GM19467 (cell line): ENCODE measurements around the gene TMEM87B.
"Not testable (repeated sequence)": the region's sequence is repeated elsewhere in the genome, so short reads cannot be mapped to it uniquely, and the experiment has no call there.

Experiments
- ATAC-seq: cut with Tn5 transposase; IDR thresholded peaks from one replicate; pipeline ENCODE4 v1.9.1; 2021; ENCODE audit warnings: mild to moderate bottlenecking, moderate library complexity; ENCODE audit not compliant: unreplicated experiment

The TMEM87B gene

DNA sequence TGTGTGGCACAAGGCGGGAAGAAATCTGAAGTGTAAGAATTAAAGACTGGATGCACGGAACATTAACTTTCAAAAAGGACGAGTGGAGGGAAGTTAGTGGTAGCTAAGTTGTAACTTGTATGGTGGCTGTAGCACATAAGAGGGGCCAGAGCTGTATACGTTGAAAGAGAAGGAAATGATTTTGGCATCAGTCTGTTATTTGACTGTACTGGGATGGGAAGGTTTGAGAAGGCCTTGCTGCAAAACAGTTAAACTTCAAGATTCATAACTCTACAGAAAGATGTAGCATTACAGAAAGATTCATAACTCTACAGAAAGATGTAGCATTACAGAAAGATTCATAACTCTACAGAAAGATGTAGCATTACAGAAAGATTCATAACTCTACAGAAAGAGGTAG, 58.3 kb downstream of the TMEM87B start:
- ATAC-seq, result not testable (repeated sequence)

DNA sequence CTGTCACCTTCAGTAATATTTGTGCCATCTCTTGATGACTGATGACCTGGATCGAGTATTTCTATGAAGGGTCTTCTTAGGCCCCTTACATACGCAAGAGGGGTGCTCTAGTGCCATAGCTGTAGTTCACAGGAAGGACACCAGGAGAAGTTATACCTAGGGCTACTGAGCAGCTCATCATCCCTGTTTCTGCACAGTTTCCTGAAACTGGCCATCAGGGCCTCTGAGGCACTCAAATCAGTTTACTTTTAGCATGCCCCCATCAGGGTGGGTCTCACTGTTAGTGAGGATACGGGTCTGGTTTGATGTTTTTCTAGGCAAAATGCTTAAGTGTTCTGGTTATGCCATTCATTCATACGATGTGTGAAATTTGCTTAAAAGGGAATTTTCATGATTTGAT, 63.1 kb downstream of the TMEM87B start:
- no peak for ATAC-seq

DNA sequence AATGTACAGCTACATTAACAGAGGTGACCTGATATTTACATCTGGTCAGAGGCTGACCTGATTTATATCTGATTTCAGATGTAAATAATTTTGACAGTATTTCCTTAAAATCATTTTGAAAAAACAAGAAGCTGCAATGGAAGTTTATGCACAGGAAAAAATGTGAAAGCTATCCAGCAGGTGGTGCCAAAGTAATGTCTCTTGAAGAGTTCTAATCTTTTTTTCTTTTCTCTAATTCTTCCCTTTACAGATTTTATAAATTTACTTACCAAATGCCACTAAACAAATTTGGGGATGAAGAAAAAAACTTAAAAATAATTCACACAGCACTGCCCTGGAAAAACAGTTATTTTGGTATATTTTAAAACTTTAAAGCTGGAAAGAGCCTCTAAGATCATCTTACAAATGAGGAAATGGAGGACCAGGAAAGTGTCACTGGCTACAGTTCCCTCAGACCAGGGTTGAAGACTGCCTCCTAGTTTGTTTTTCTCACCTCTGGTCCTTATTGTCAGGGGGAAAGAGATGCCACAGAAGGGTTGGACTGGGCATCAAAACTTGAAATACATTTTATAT, 66.7 kb downstream of the TMEM87B start:
- no peak for ATAC-seq

DNA sequence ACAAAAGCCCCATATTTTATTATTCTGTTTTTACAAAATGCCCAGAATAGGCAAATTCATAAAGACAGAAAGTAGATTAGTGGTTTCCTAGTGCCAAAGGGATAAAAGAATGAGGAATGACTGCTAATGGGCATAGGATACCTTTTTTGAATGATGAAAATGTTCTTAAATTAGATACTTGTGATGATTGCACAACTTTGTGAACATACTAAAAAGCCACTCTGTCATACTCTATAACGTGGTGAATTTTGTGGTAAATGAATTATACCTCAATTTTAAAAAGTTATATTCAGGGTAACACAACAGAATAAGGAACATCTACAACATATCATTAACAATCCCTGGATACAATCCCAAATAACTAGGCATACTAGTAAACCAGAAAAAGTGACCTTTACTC, 74.0 kb downstream of the TMEM87B start:
- ATAC-seq, result no peak

DNA sequence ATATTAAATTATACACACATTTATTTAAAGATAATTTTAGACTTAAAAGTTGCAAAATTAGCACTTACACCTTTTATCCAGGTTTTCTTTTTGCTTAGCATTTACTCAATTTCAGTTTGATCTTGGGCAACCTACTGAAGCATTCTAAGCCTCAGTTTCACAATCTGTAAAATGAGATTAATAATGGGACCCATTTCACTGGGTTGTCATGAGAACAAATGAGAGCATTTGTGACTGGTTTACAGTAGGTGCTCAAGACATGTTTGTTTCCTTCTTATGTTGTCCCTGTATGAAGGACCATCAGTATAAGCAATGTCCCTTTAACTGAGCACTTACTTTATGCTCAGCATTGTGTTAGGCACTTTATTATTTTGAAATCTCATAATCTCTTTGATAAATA, 78.3 kb downstream of the TMEM87B start:
- ATAC-seq, result no peak

DNA sequence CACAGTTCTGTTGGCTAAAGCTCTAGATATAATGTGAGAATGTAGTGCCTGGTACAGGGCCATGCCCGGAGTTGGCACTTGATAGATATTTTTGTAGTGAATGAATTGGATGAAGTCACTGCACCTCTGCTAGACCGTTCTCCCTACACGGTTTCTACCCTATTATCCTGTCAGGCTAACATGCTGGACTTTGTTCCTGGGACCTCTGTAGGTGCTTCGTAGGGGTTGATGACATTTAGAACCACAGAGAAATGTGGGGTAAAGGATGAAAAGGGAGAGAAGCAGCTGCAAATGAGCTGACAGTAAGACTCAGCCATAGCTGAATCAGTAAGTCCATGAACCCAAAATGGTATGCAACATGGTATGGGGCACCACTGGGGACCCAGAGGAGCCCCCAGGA, 79.1 kb downstream of the TMEM87B start:
- no peak for ATAC-seq

DNA sequence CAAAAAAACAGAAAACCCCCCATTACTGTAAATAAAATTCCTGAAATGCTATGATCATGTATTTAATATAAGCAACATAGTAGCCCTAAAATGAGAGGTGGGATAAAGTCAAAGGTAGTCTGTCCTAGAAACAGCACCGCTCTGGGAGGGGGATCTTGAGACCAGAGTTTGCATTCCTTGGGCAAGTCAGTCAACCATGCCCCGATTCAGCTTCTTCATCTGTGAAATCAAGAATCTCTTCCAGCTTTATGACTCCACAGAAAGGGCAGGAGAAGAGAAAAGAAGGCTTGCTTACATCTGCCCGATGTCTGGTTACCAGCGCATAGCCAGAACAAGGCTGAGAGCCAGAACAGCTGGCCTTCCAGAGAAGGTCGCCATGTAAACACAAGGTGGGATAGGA, 81.0 kb downstream of the TMEM87B start:
- ATAC-seq, result no peak

DNA sequence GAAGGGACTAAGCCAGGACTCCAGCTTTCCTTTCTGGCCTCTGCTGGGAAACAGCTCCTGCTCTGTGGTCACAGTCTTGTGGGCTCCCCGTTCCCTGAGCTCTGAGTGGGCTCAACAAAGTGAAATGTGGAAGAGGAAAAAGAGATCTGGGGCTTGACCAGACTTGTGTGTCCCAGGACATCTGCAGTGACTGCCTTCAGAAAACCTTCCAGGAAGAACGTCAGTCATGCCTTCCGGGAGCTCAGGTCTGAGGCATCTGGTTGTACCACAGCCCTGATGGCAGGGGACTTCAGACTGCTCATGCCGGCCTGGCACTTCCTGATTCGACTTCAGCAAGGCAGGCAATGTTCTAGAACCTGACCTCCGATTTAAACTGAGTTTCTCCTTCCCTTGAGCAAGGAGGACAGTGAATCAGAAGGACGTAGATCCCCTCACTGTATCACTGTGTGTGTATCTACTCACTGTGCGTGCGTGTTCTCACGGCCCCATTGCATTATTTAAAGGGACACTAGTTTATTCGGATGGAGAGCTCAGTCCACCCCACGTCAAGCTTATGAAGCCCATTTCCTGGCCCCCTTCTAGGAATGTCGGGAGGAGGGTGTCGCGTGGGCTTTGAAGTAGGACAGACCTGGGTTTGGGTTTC, 82.6 kb downstream of the TMEM87B start:
- ATAC-seq, result no peak

DNA sequence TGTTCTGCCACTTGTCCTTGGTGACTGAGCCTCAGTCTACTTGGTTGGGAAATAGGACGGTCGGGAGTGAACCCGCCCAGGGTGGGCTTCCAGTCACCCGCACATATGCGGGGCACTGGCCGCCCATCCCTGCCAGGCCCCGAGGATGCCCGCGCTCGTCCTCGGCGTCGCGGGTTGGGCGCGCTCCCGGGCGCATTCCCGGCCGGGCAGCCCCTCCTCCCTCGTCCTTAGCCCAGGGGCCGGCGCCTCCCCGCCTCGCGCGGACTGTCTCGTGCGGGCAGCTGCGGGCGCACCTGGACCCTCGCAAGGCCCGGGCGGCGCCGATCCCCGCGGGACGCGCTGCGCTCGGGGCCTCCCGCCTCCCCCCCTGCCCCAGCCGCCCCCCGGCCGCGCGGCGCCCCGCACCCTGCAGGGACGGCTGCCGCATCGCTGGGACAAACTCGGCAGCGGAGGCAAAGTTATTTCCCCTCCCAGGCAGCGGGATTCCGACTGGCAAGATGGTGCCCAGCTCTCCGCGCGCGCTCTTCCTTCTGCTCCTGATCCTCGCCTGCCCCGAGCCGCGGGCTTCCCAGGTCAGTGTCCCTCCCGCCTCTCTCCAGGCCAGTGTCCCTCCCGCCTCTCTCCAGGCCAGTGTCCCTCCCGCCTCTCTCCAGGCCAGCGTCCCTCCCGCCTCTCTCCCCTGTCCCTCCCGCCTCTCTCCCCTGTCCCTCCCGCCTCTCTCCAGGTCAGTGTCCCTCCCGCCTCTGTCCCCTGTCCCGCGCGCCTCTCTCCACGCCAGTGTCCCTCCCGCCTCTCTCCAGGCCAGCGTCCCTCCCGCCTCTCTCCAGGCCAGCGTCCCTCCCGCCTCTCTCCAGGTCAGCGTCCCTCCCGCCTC, 83.3 kb downstream of the TMEM87B start, which contains the start of gene FBLN7:
FBLN7 (plus strand) TSS at position 227 of the 874 bp plus-strand sequence; CDS start at position 498, 271 bp downstream.
- ATAC-seq, result no peak

DNA sequence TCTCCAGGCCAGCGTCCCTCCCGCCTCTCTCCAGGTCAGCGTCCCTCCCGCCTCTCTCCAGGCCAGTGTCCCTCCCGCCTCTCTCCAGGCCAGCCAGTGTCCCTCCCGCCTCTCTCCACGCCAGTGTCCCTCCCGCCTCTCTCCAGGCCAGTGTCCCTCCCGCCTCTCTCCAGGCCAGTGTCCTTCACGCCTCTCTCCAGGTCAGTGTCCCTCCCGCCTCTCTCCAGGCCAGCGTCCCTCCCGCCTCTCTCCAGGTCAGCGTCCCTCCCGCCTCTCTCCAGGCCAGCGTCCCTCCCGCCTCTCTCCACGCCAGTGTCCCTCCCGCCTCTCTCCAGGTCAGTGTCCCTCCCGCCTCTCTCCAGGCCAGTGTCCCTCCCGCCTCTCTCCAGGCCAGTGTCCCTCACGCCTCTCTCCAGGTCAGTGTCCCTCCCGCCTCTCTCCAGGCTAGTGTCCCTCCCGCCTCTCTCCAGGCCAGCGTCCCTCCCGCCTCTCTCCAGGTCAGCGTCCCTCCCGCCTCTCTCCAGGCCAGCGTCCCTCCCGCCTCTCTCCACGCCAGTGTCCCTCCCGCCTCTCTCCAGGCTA, 84.1 kb downstream of the TMEM87B start:
- not testable (repeated sequence) for ATAC-seq

DNA sequence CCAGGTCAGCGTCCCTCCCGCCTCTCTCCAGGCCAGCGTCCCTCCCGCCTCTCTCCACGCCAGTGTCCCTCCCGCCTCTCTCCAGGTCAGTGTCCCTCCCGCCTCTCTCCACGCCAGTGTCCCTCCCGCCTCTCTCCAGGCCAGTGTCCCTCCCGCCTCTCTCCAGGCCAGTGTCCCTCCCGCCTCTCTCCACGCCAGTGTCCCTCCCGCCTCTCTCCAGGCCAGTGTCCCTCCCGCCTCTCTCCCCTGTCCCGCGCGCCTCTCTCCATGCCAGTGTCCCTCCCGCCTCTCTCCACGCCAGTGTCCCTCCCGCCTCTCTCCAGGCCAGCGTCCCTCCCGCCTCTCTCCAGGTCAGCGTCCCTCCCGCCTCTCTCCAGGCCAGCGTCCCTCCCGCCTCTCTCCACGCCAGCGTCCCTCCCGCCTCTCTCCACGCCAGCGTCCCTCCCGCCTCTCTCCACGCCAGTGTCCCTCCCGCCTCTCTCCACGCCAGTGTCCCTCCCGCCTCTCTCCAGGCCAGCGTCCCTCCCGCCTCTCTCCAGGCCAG, 84.7 kb downstream of the TMEM87B start:
- not testable (repeated sequence) for ATAC-seq

DNA sequence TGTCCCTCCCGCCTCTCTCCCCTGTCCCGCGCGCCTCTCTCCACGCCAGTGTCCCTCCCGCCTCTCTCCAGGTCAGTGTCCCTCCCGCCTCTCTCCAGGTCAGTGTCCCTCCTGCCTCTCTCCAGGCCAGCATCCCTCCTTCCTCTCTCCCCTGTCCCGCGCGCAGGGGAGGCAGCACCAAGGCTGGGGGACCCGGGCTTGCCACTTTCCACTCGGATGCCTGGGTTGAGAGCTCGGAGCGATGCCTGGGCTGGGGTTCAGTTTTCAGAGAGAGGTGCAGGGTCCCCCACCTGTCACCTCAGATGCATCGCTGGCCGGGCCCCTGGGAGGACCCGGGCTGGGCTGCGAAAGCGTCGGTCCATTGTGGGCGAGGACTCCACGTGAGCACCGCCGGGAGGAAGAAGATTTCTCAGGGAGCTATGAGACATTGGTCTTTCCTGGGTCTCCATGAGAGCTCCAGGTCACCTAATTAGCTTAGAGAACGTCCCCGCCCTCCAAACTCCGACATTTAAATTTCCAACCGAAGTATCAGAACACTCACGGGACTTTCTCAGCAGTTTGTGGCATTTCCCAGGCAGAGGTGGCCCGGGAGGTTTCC, 85.2 kb downstream of the TMEM87B start:
- ATAC-seq, result no peak

DNA sequence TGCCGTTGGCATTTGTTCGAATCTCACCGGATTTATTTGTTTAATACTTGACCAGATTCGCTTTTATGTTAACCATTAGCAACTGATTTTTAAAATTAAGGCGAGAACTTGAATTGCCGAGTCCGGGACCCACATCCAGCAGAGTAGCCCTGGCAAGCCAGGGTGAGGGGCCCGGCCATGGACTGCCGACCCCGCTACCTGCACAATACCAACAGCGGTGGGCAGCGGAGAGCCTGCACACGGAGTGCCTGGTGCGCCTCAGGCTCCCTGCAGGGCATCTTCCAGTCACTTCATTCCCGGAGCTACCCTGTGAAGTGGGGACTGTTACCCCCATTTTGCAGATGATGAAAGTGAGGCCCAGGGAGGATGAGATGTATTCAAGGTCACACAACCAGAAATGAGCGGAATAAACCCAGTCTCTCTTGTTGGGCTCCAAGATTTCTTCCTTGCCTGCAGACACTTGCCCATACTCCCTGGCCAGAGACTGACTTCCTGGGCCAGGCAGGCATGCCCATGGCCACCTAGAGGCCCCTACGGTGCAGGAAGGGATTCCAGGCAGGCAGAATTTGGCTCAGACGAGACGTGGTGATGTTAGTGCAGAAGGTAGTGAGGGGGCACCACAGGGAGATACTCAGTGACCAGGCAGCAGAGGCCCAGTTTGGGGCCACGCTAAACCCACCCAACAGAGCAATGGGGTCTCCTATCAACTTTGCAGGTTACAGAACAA, 86.0 kb downstream of the TMEM87B start:
- ATAC-seq, result no peak

DNA sequence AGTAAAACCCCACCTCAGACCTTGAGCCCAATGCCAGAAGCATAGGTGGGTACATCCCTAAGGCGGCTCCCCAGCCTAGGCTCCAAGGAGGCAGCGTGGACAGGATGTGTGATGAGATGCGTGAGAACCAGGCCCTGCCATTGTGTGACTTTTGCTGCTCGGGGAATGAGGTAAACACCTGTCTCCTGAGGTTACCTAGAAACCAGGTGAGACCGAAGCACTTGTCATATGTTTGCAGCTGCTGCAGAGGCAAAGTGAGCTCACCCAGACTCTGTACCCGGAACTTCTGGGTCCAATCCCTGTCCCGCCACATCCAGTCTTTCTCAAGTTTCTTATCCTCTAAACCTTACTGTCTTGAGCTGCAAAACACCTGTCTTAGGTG, 86.5 kb downstream of the TMEM87B start:
- no peak for ATAC-seq

DNA sequence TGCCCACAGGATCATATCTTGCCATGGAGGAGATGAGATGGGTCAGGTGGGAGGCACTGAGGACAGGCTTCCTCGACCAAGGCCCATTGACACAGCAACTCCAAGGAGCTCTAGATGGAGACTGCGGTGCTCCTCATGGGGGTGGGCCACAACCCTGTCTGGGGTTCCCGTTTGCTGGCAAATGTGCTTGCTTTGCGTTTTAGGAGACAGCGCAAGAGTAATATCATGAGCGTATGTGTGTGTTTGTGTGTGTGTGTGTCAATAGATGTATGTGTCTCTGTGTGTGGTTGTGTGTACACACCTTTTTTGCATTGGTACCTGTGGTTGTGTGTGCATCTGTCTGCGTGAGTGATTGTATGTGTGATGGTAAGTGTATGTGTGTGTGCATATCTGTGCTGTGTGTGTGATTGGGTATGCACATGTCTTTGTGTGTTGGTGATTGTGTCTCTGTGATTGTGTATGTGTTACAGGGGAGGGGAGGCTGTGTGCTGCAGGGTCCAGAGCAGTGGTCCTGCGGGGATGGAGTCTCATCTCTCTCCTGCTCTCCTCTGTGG, 87.5 kb downstream of the TMEM87B start:
- no peak for ATAC-seq

DNA sequence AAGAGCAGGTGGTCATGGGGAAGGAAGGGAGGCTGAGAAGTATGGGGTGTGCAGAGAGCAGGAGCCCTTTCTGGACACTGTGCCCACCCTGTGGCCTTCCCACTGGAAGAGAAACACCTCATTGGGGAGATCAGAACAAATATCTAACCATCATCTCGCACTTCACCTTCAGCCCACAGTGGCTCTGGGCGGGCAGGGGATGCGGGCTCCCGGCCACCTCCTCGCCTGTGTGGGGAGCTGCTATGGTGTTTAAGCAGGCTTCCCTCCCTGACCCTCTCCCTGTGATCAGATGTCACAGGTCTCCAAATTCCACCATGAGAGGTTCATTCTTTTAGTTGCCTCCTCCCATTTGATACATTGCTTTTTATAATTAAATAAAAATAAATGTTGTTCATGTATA, 88.1 kb downstream of the TMEM87B start:
- no peak for ATAC-seq

DNA sequence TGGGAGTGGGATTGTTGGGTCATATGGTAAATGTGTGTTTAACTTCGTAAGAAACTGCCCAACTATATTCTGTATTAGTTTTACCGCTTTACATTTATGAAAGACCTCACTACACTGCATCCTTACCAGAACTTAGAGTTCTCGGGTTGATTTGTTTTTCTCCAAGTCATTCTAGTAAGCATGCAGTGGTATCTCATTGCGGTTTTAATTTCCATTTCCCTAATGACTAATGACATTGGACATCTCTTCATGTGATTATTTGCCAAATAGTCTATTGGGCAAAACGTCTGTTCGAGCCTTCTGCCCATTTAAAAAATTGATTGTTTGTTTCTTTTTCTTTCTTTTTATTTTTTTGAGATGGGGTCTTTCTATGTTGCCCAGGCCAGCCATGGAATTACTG, 89.9 kb downstream of the TMEM87B start:
- no peak for ATAC-seq

DNA sequence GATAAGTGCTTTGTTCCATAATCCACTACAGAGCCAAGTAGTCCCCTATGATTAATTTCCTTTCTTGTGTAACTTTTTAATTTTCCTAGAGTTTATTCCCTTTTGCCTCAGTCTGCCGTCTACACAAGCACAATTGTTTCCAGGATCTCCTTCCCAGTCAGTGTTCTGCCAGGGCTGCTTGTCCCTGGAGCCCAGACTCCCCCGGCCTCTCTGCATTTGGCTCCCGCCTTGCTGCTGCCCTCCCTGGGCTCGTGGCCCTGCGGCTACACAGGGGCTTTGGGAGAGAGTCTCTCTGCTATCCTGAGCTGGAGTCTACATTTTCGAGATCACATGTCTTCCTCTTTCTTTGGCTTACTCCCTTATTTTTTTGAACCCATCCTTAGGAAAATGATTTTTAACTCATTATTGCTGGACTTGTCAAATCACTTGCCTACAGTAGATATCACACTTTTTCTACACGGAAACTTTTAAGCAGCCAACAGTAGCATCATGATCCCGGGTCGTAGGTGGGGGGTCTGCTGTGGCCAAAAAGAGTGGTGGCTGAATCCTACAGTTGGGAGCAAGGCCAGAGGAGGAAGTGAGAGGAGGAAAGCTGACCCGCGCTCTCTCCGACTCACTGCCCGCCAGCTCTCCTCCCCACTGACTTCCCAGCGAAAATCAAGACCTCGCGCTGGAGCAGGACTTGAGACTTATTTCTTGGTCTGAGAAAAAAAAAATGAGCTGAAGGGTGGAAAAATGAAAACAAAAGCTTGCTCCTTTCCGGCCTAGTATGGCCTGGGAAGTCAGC, 92.5 kb downstream of the TMEM87B start:
- no peak for ATAC-seq

DNA sequence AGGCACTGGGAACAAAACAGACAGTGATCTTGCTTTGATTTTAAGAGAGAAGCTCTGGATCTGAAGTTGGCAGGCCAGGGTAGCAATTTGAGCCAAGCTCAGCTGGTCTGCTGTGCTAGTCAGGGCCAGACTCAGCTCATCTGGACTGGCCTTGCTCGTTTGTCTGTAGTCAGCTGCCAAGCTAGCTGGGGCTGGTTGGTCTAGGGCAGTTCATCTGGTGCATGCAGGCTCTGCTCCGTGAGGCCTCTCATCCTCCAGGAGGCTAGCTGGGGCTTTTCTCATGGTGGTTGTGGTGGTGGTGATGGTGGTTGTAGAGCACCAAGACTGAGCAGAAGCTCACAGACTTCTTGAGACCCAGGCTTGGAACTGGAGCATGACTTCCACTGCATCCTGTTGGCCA, 93.4 kb downstream of the TMEM87B start:
- no peak for ATAC-seq
